SK-N-SH (cell line): Measurements from ENCODE around the gene ZNF845. TPM values are rescaled to one million over a fixed set of nuclear protein-coding genes. Genes with fewer than 3 reads are reported as not detected.
"Not testable (repeated sequence)": the region's sequence is repeated elsewhere in the genome, so short reads cannot be mapped to it uniquely, and the experiment has no call there.

ENCODE experiments used
- CTCF ChIA-PET: fragments of 300-600, 350-600 bp; formaldehyde crosslinking; extraction: SDS; loops from one replicate; lab custom pipeline; 2021; lab: Yijun Ruan, JAX
- POLR2A ChIA-PET: fragments of 350-600 bp; sonication (Branson Sonifier 250); formaldehyde crosslinking; extraction: SDS; loops from one replicate; lab custom pipeline; 2020; ENCODE audit warnings: antibody characterized with exemption, inconsistent platforms; lab: Yijun Ruan, JAX
- DNase-seq: peaks from one replicate; pipeline ENCODE4 v3.0.0; 2012
- H2AFZ ChIP-seq: fragments of 200-600 bp; sonication (generic); 2 replicates; pipeline ENCODE4 v1.8.1; 2016; ENCODE audit warnings: antibody characterized with exemption, mild to moderate bottlenecking, low read depth
- H3F3A ChIP-seq: fragments of 200-600 bp; sonication (generic); replicated peaks from 2 replicates; pipeline ENCODE3; 2016; ENCODE audit warnings: antibody characterized with exemption, mild to moderate bottlenecking; ENCODE audit not compliant: insufficient read depth
- H3K27ac ChIP-seq, 2 experiments: fragments of 200-500 bp in 1 of 2; fragments of 200-600 bp in 1 of 2; sonication (Bioruptor generic) in 1 of 2; sonication (generic), shearing (Covaris generic) in 1 of 2; 2 replicates each; pipeline versions ENCODE4 v1.5.1 to v1.6.1; 2014 to 2016; ENCODE audit warnings: low read depth in 2 of 2, inconsistent platforms in 1 of 2, low read length in 1 of 2, mild to moderate bottlenecking in 1 of 2, mixed read lengths in 1 of 2
- H3K27me3 ChIP-seq: fragments of 200-600 bp; sonication (generic), shearing (Covaris generic); 2 replicates; pipeline ENCODE4 v1.6.1; 2016; ENCODE audit warnings: mixed run types; ENCODE audit not compliant: insufficient read depth
- H3K36me3 ChIP-seq, 2 experiments: fragments of 200-500 bp in 1 of 2; fragments of 200-600 bp in 1 of 2; sonication (Bioruptor generic) in 1 of 2; sonication (generic) in 1 of 2; replicated peaks in 1 of 2; 2 replicates each; pipeline versions ENCODE3 to v1.5.1; 2014 to 2016; ENCODE audit warnings: low read length in 1 of 2, mild to moderate bottlenecking in 1 of 2; ENCODE audit not compliant: insufficient read depth in 2 of 2, control insufficient read depth in 1 of 2
- H3K4me1 ChIP-seq, 2 experiments: fragments of 200-500 bp in 1 of 2; fragments of 200-600 bp in 1 of 2; sonication (Bioruptor generic) in 1 of 2; sonication (generic), shearing (Covaris generic) in 1 of 2; 2 replicates each; pipeline versions ENCODE4 v1.5.1 to v1.6.1; 2014 to 2016; ENCODE audit warnings: low read depth in 1 of 2, low read length in 1 of 2, mixed run types in 1 of 2; ENCODE audit not compliant: insufficient read depth in 2 of 2, control insufficient read depth in 1 of 2
- H3K4me2 ChIP-seq: fragments of 200-600 bp; sonication (generic), shearing (Covaris generic); 2 replicates; pipeline ENCODE4 v1.6.1; 2017; ENCODE audit warnings: mixed run types
- H3K4me3 ChIP-seq, 2 experiments: fragments of 200-500 bp in 1 of 2; fragments of 200-600 bp in 1 of 2; sonication (Bioruptor generic) in 1 of 2; sonication (generic), shearing (Covaris generic) in 1 of 2; 2 replicates each; pipeline versions ENCODE4 v1.5.1 to v1.8.1; 2014 to 2016; ENCODE audit warnings: low read depth in 2 of 2, inconsistent platforms in 1 of 2, low read length in 1 of 2, mild to moderate bottlenecking in 1 of 2, mixed read lengths in 1 of 2, moderate library complexity in 1 of 2
- H3K79me2 ChIP-seq: fragments of 200-600 bp; sonication (generic); 2 replicates; pipeline ENCODE4 v1.8.1; 2017; ENCODE audit warnings: mild to moderate bottlenecking; ENCODE audit not compliant: insufficient read depth
- H3K9ac ChIP-seq: fragments of 200-600 bp; sonication (generic); 2 replicates; pipeline ENCODE4 v1.6.1; 2017; ENCODE audit warnings: mixed run types
- H3K9me2 ChIP-seq: fragments of 200-600 bp; sonication (generic); 2 replicates; pipeline ENCODE4 v1.6.1; 2017; ENCODE audit warnings: mixed run types
- H3K9me3 ChIP-seq: fragments of 200-600 bp; sonication (generic); 2 replicates; pipeline ENCODE4 v1.6.1; 2017; ENCODE audit warnings: mixed run types, mild to moderate bottlenecking, moderate library complexity
- H4K20me1 ChIP-seq: fragments of 200-600 bp; sonication (generic); 2 replicates; pipeline ENCODE4 v1.6.1; 2017; ENCODE audit warnings: mild to moderate bottlenecking, mixed run types; ENCODE audit not compliant: insufficient read depth
- FOXJ3 ChIP-seq: sonication (generic); formaldehyde crosslinking; IDR thresholded peaks from 2 replicates; pipeline ENCODE4 v1.5.1; 2020; ENCODE audit warnings: mild to moderate bottlenecking, missing genetic modification reagents
- JUND ChIP-seq: IDR thresholded peaks from 2 replicates; pipeline ENCODE4 v1.4.0; 2012
- MEF2A ChIP-seq: IDR thresholded peaks from 2 replicates; pipeline ENCODE4 v1.4.0; 2012; ENCODE audit warnings: low read depth, borderline replicate concordance
- PBX3 ChIP-seq: IDR thresholded peaks from 2 replicates; pipeline ENCODE4; 2012
- REST ChIP-seq: IDR thresholded peaks from 2 replicates; pipeline ENCODE4 v1.6.1; 2012; ENCODE audit warnings: mild to moderate bottlenecking, low read depth, low read length, moderate library complexity
- TEAD4 ChIP-seq: IDR thresholded peaks from 2 replicates; pipeline ENCODE4 v1.4.0; 2012; ENCODE audit warnings: mild to moderate bottlenecking, borderline replicate concordance; ENCODE audit not compliant: insufficient read depth
- ZBTB33 ChIP-seq: IDR thresholded peaks from 2 replicates; pipeline ENCODE4 v1.4.0; 2012; ENCODE audit warnings: low read depth, borderline replicate concordance
- WGBS: methylation state at CpG from one replicate; pipeline ENCODE4 v1.1.6; 2017; ENCODE audit warnings: low lambda C conversion rate; 5-methylcytosine and 5-hydroxymethylcytosine counted together
- polyA plus RNA-seq, 3 experiments: library from polyadenylated mRNA; depleted of rRNA; stranded (reverse); fragments of >200 nt; gene quantifications; 2 replicates each; pipeline ENCODE4 v1.2.3, GENCODE V29; 2012

Gene ZNF845
- polyA plus RNA-seq, 1 of the 3 experiments (the other 2 are of a cell fraction) = 0.77 TPM

GRCh38 chr19:53333066-53333462, 485 bp upstream of the ZNF845 start:
- peak overlapping the region; percentile 56 to 57 for H3K27ac ChIP-seq

GRCh38 chr19:53344403-53344802, 10.9 kb downstream of the ZNF845 start:
- H3K9me2 ChIP-seq, POLR2A ChIA-PET, H3K4me2 ChIP-seq, H2AFZ ChIP-seq, H3K27me3 ChIP-seq, H3K27ac ChIP-seq, H3K79me2 ChIP-seq, CTCF ChIA-PET, H3K4me3 ChIP-seq, H3F3A ChIP-seq, H3K9me3 ChIP-seq, H4K20me1 ChIP-seq, H3K9ac ChIP-seq, H3K4me1 ChIP-seq, DNase-seq: not testable (repeated sequence)
- 98% methylated on average over 4 of the region's 4 CpGs for WGBS
- peaks cover 9 to 81% of the 10 kb centered on the region in 2 experiments for H3K36me3 ChIP-seq

More at GRCh38 chr19:53333066-53333462, 485 bp upstream of the ZNF845 start:
- H2AFZ ChIP-seq = peak overlapping the region; percentile 97
- peaks cover 21% of the 10 kb centered on the region for H3K79me2 ChIP-seq
- H3K36me3 ChIP-seq = no peaks in the 10 kb centered on the region
- no peaks in the 10 kb centered on the region for H3K9me2 ChIP-seq
- peaks cover 5% of the 10 kb centered on the region for H3F3A ChIP-seq
- ChIA-PET POLR2A (interaction anchor here (0.7 kb wide), 1 partner anchor 38 kb away, joined by 3 read pairs; no protein-coding TSS in a partner anchor), CTCF (interaction anchor here (1.3 to 1.8 kb wide), 2 partner anchors 24 to 137 kb away, joined by 3 to 5 read pairs; no protein-coding TSS in a partner anchor)
- H3K4me1 ChIP-seq = no peaks in the 10 kb centered on the region; a peak in 1 of 4 replicates
- peak; percentile 61 for DNase-seq
- H4K20me1 ChIP-seq = no peaks in the 10 kb centered on the region
- no peaks in the 10 kb centered on the region for H3K27me3 ChIP-seq
- TF ChIP-seq PBX3 (no peak), FOXJ3 (no peak), TEAD4 (no peak), MEF2A (no peak), JUND (no peak), ZBTB33 (no peak), REST (no peak)
- 6% methylated on average over 13 of the region's 14 CpGs for WGBS
- peak overlapping the region; percentile 73 to 91 for H3K4me3 ChIP-seq
- no peaks in the 10 kb centered on the region for H3K9me3 ChIP-seq
- peak overlapping the region; percentile 54; the same call in 1 of the 2 replicates for H3K9ac ChIP-seq
- peak overlapping the region; percentile 91 for H3K4me2 ChIP-seq
